Osteoblast (primary cell): ENCODE measurements around the gene SH3GL2. TPM values are rescaled to one million over a fixed set of nuclear protein-coding genes. Genes with fewer than 3 reads are reported as not detected.

ENCODE experiments used
- DNase-seq: peaks from one replicate; pipeline ENCODE4 v3.0.0; 2011; ENCODE audit warnings: low spot score, mixed read lengths; ENCODE audit not compliant: insufficient read length; ENCODE audit errors: missing footprints
- H2AFZ ChIP-seq: 2 replicates; pipeline ENCODE4 v1.6.0; 2011; ENCODE audit warnings: mild to moderate bottlenecking, low read length
- H3K27ac ChIP-seq: 2 replicates; pipeline ENCODE4 v1.5.1; 2011; ENCODE audit warnings: mild to moderate bottlenecking, low read depth, low read length, moderate library complexity
- H3K27me3 ChIP-seq: 2 replicates; pipeline ENCODE4 v1.6.0; 2012; ENCODE audit warnings: mild to moderate bottlenecking, control low read depth, inconsistent platforms, low read length, moderate library complexity; ENCODE audit not compliant: insufficient read depth
- H3K36me3 ChIP-seq: 2 replicates; pipeline ENCODE4 v1.5.1; 2011; ENCODE audit warnings: mild to moderate bottlenecking, low read length, control low read depth, moderate library complexity; ENCODE audit not compliant: insufficient read depth
- H3K4me1 ChIP-seq: 2 replicates; pipeline ENCODE4 v1.5.1; 2011; ENCODE audit warnings: mild to moderate bottlenecking, low read length, control low read depth, moderate library complexity; ENCODE audit not compliant: insufficient read depth
- H3K4me2 ChIP-seq: 2 replicates; pipeline ENCODE4 v1.6.0; 2011; ENCODE audit warnings: mild to moderate bottlenecking, low read length; ENCODE audit not compliant: insufficient read depth
- H3K4me3 ChIP-seq: fragments of 200-600 bp; sonication (generic); 3 replicates; pipeline ENCODE4 v1.5.1; 2012; ENCODE audit warnings: mild to moderate bottlenecking, low read length, inconsistent platforms; ENCODE audit not compliant: insufficient read depth
- H3K79me2 ChIP-seq: 2 replicates; pipeline ENCODE4 v1.6.0; 2012; ENCODE audit warnings: mild to moderate bottlenecking, low read length, control low read depth, inconsistent platforms; ENCODE audit not compliant: insufficient read depth
- H3K9me3 ChIP-seq: 2 replicates; pipeline ENCODE4 v1.5.1; 2011; ENCODE audit warnings: low read depth, low read length, control low read depth
- H4K20me1 ChIP-seq: 2 replicates; pipeline ENCODE4 v1.6.0; 2012; ENCODE audit warnings: mild to moderate bottlenecking, low read length, control low read depth; ENCODE audit not compliant: insufficient read depth
- total RNA-seq: library from RNA; depleted of rRNA; stranded (reverse); fragments of >200 nt; gene quantifications from 2 replicates; pipeline ENCODE4 v1.2.3, GENCODE V29; 2012
- TF ChIP-seq, protein P1 (sequence below): IDR thresholded peaks from 2 replicates; pipeline ENCODE4 v1.5.1; 2011; ENCODE audit warnings: mild to moderate bottlenecking, low read depth, low read length, moderate library complexity; ENCODE audit errors: extremely low read depth

SH3GL2 gene
- total RNA-seq, 1 donor, result under 0.01 TPM

DNA sequence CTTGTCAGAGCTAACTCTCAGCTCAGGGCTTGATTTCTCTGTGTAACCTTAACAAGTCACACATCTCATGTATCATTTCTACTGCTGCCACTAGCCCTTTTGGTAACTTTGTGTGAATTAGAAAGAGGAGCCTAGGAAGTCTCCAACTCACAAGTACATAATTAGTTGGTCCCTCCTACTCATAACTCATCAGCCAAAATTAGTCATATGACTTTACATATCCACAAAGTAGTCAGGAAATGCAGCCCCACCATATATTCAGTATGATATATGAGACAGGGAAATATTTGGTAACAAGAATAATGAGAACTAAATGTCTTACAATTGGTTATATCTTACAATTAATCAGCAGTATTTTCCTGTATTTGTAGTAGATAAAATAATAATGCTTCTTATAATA, 250.2 kb downstream of the SH3GL2 start:
- no peak for DNase-seq
- Histone ChIP-seq H3K27me3 (no peaks in the 10 kb centered on the region), H3K36me3 (no peaks in the 10 kb centered on the region), H3K27ac (no peak overlapping the region), H3K4me2 (no peak overlapping the region), H3K79me2 (no peaks in the 10 kb centered on the region), H2AFZ (no peak overlapping the region), H3K4me3 (no peak overlapping the region), H3K4me1 (no peaks in the 10 kb centered on the region), H3K9me3 (no peaks in the 10 kb centered on the region), H4K20me1 (no peaks in the 10 kb centered on the region)
- TF ChIP-seq, protein P1, sequence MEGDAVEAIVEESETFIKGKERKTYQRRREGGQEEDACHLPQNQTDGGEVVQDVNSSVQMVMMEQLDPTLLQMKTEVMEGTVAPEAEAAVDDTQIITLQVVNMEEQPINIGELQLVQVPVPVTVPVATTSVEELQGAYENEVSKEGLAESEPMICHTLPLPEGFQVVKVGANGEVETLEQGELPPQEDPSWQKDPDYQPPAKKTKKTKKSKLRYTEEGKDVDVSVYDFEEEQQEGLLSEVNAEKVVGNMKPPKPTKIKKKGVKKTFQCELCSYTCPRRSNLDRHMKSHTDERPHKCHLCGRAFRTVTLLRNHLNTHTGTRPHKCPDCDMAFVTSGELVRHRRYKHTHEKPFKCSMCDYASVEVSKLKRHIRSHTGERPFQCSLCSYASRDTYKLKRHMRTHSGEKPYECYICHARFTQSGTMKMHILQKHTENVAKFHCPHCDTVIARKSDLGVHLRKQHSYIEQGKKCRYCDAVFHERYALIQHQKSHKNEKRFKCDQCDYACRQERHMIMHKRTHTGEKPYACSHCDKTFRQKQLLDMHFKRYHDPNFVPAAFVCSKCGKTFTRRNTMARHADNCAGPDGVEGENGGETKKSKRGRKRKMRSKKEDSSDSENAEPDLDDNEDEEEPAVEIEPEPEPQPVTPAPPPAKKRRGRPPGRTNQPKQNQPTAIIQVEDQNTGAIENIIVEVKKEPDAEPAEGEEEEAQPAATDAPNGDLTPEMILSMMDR, result no peak

DNA sequence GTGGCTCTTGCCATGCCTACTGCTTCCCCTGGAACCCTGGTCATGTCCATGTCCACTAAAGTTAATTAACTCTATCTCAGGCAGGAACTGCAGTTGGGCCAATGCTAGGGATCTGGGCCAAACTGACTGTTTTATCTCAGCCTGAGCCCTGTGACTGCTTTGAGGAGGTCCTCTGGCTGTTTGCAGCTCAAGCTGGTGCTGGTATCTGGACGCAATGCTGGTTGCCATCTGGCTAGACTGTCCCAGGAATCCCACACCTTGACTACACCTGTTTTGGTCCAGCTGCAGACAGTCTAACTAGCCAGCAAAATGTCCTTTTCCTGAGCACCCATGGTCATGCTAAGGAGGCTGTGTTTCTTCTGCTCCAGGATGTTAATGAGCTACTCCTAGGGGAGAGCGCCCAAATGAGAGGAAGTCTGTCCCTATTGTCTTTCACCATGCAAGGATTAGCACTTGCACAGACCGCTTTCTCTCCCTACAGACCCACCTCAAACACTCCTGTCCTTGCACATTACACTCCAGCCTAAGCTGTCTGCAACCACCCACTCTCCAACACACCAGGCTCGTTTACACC, 251.0 kb downstream of the SH3GL2 start:
- no peaks in the 10 kb centered on the region for H3K9me3 ChIP-seq
- DNase-seq, result no peak

DNA sequence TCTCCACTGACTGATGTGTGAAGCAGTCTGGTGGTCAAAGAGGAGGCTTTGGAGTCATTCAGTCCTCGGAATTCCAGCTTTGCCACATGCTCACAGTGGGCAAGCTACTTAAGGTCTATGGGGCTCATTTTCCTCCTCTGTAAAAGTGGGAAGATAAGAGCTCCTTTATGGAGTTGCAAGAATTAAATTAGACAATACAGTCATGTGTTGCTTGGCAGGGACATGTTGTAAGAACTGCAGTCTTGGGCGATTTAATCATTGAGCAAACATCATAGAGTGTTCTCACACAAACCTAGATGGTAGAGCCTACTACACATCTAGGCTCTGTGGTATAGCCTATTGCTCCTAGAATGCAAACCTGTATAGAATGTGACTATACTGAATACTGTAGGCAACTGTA, 253.9 kb downstream of the SH3GL2 start:
- Histone ChIP-seq H3K27ac (no peak overlapping the region), H2AFZ (no peak overlapping the region), H3K4me2 (no peak overlapping the region), H3K79me2 (no peaks in the 10 kb centered on the region), H4K20me1 (no peaks in the 10 kb centered on the region), H3K36me3 (no peaks in the 10 kb centered on the region), H3K9me3 (no peaks in the 10 kb centered on the region), H3K4me1 (no peaks in the 10 kb centered on the region), H3K27me3 (no peaks in the 10 kb centered on the region), H3K4me3 (no peak overlapping the region)
- TF ChIP-seq, protein P1, result no peak
- DNase-seq, result no peak

More for the DNA sequence above, 251.0 kb downstream of the SH3GL2 start:
- H3K36me3 ChIP-seq, result no peaks in the 10 kb centered on the region
- H2AFZ ChIP-seq, result no peak overlapping the region
- no peaks in the 10 kb centered on the region for H3K4me1 ChIP-seq
- H3K4me2 ChIP-seq, result no peak overlapping the region
- TF ChIP-seq, protein P1, result no peak
- H3K79me2 ChIP-seq, result no peaks in the 10 kb centered on the region
- H3K4me3 ChIP-seq, result no peak overlapping the region
- H3K27me3 ChIP-seq, result no peaks in the 10 kb centered on the region
- H4K20me1 ChIP-seq, result no peaks in the 10 kb centered on the region
- no peak overlapping the region for H3K27ac ChIP-seq

DNA sequence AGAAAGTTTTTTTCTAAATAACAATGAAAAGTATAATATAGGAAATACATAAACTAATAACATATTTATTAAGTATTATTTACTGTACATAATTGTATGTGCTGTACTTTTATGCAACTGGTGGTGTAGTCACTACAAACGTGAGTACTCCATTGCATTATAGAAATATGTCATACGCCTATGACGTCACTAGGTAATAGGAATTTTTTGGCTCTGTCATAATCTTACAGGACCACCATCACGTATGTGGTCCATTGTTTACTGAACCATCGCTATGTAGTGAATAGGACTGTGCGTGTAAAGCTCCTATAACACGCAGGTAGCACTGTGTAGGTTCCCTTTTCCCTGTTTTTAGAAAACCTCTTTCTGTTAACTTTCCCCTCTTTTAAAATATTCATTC, 255.0 kb downstream of the SH3GL2 start:
- no peaks in the 10 kb centered on the region for H3K27me3 ChIP-seq
- no peaks in the 10 kb centered on the region for H3K9me3 ChIP-seq
- H3K4me3 ChIP-seq, result no peak overlapping the region
- no peaks in the 10 kb centered on the region for H4K20me1 ChIP-seq
- no peaks in the 10 kb centered on the region for H3K79me2 ChIP-seq
- H3K27ac ChIP-seq, result no peak overlapping the region
- no peaks in the 10 kb centered on the region for H3K36me3 ChIP-seq
- no peak for DNase-seq
- no peak overlapping the region for H2AFZ ChIP-seq
- no peaks in the 10 kb centered on the region for H3K4me1 ChIP-seq
- no peak overlapping the region for H3K4me2 ChIP-seq
- TF ChIP-seq, protein P1, result no peak
